ENCODE measurements around the gene SZT2.
"Not testable (repeated sequence)": the region's sequence is repeated elsewhere in the genome, so short reads cannot be mapped to it uniquely, and the experiment has no call there.

Gene SZT2

DNA sequence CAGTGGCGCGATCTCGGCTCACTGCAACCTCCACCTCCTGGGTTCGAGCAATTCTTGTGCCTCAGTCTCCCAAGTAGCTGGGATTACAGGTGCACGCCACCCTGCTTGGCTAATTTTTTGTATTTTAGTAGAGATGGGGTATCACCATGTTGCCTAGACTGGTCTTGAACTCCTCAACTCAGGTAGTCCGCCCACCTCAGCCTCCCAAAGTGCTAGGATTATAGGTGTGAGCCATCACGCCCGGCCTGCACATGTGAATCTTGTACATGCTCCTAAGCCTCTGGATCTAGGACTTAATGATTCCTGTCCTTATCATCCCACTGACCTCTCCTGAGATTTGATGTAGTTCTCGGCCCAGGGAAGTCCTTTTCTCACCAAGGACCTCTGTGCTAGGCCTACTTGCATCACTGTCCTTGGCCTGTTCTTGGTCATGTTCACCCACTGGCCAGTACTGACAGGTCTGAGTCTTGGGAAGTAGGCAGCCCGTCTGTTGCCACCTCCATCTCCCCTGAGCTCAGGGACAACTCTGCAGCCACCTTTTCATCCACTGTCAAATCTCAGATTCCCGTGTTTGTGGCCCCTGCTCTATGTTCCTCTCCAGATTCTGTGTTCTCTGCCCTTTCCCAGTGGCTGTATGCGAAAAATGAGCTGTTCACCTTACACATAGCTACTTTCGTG lies 54.6 kb downstream of the SZT2 start:
- DNase-seq = no peak

DNA sequence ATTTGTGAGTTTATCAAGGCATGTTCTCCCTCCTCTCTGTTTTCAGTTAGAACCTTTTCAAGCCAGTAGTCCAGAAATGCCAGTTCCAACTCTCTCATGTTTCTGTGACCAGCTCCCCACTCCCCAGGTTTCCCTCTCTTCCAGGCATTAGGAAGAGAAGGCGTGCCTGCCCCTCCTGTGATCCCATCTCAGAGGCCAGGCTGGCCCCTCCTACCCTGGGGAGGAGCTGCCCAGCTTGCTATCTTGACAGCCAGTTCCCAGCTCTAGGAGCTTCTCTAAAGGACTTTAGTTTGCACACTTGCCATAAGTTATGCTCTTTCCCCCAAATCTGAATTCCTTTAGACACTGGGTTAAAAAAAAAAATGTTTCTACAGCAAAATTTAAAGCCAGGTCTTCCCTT lies 55.1 kb downstream of the SZT2 start:
- peak; percentile 54 for DNase-seq

GRCh38 chr1:43445606-43446387 lies 56.1 kb downstream of the SZT2 start:
- DNase-seq = no peak

- DNase-seq = no peak
Measured at GRCh38 chr1:43446388-43446740, 56.7 kb downstream of the SZT2 start.

DNA sequence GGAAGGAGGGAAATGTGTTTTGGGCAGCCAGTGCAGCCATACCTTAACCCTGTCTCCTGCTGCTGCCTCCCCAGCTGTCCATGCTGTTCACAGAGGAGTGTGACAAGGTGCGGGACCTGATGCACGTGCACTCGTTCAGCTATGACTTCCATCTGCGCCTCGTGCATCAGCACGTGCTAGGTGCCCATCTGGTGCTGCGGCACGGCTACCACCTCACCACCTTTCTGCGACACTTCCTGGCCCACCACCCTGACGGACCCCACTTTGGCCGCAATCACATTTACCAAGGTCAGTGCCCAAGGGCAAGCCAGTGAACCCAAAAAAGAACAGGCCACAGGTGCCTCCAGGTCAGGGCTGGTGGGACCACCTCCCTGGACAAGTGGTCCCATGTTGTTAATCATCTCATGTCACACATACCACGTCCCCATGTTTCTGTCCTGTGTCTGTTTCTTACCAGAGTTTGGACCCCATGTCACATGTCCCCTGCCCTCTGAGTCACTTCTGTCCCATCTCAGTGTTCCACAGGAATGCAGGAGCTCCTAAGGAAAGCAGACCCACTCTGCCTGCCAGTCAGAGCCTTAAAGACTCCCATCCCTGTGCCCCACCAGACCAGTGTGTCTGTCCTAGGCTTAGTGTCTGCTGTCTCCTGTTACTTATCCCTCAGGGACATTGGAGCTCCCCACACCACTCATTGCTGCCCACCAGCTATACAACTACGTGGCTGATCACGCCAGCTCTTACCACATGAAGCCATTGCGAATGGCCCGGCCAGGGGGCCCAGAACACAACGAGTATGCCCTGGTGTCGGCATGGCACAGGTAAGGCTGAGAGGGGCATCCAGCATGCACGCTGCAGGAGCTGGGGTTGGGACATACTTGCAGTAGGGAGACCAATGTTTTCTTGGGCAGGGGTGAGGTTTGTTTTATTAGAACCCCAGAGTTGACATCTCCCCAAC lies 57.5 kb downstream of the SZT2 start:
- DNase-seq = no peak

- no peak for DNase-seq
Measured at GRCh38 chr1:43447891-43448708, 58.4 kb downstream of the SZT2 start.

- DNase-seq = no peak
Measured at GRCh38 chr1:43448955-43449707, 59.4 kb downstream of the SZT2 start.

- no peak for DNase-seq
Measured at GRCh38 chr1:43449708-43450069, 60.0 kb downstream of the SZT2 start.

DNA sequence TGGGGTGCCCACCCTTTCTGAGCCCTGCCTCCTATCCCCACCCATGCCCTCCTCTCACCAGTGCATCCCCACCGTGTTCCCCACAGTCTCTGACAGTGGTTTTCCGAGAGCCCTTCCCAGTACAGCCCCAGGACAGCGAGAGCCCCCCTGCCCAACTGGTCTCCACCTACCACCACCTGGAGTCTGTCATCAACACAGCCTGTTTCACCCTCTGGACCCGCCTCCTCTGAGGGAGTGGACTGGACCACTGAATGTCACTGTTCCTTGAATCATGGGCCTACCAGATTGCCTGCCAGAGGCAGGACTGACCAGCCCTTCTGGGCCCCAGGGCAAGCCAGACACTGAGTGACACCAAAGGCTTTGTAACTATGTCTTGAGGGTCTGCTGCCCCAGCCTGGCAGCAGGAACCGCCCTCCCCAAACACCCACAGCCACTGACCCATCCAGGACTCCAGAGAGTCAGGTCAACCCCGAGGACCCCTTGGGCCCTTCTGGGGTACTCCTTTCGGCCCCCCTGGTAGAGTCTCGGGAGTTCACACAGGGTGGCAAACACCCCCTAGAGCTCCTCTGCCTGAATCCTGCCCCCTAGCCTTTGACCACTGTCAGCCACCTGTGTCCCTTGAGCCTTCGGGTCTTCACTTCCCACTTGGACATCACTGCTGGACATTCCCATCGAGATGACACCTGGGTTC lies 60.7 kb downstream of the SZT2 start:
- no peak for DNase-seq

- DNase-seq = no peak
Measured at GRCh38 chr1:43451157-43451591, 61.5 kb downstream of the SZT2 start.

GRCh38 chr1:43451701-43452532 lies 62.2 kb downstream of the SZT2 start:
- no peak for DNase-seq

- DNase-seq = peak; percentile 69
Measured at GRCh38 chr1:43452789-43453441, 63.2 kb downstream of the SZT2 start.

GRCh38 chr1:43453442-43454269 lies 64.0 kb downstream of the SZT2 start, which contains the start of gene HYI:
HYI (minus strand) TSS chr1:43453931; CDS start chr1:43453793, 138 bp downstream.
- DNase-seq = peak; percentile 93

- peak; percentile 94 for DNase-seq
Measured at GRCh38 chr1:43454270-43455011, 64.7 kb downstream of the SZT2 start.

DNA sequence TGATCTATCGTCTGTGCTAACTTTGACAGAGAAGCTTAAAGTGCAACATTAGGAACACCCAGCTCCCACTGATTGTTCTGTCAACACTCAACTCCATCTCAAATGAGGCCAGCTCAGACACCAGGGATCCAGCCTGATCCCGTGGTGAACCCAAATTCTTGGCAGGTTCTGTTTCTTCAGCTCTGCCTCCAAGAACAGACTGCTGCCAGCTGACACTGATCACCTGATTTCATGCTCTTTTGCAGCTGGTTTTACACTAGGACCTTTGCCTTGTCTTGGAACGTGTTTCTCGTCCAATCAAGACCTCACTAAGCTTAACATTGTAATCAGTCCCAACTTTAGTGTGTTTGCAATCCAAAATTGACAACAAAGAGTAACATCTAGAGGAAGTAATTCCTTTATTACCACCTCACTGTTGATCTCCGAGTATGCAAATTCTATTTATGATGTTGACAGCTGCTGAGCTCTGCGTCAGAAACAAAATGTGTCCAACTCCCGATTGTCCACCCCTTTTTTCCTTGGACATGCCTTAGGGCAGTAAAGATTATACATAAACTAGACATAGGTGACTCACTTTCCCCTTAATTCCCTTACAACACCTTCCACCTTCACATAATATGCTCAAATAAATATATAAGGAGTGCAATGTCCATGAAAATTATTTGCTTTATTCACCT lies 65.7 kb downstream of the SZT2 start:
- no peak for DNase-seq

DNA sequence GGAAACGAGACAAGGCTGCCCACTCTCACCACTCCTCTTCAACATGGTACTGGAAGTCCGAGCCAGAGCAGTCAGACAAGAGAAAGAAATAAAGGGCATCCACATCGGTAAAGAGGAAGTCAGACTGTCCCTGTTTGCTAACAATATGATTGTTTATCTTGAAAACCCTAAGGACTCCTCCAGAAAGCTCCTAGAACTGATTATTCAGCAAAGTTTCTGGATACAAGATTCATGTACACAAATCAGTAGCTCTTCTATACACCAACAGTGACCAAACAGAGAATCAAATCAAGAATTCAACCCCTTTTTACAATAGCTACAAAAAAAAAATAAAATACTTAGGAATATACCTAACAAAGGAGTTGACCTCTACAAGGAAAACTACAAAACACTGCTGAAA lies 68.7 kb downstream of the SZT2 start:
- not testable (repeated sequence) for DNase-seq
